AG04449 (cell line): ENCODE data around the gene WWP2.

ENCODE experiments used
- CTCF ChIA-PET: fragments of 350-600 bp; formaldehyde crosslinking; extraction: SDS; loops from one replicate; lab custom pipeline; 2021; ENCODE audit warnings: antibody characterized with exemption; lab: Yijun Ruan, JAX
- POLR2A ChIA-PET: fragments of 400-600, 350-600 bp; formaldehyde crosslinking; extraction: SDS; loops from one replicate; lab custom pipeline; 2020; ENCODE audit warnings: antibody characterized with exemption, inconsistent platforms; lab: Yijun Ruan, JAX
- DNase-seq: peaks from one replicate; pipeline ENCODE4 v3.0.0-alpha.2; 2010; ENCODE audit warnings: low read depth, low spot score
- H3K4me3 ChIP-seq: 2 replicates; pipeline ENCODE4 v1.5.1; 2011; ENCODE audit warnings: low read depth, mild to moderate bottlenecking, control low read depth, low read length
- CTCF ChIP-seq: IDR thresholded peaks from one replicate; pipeline ENCODE4 v1.5.1; 2011; ENCODE audit warnings: mild to moderate bottlenecking, moderate library complexity, low read length, control low read depth, inconsistent platforms; ENCODE audit not compliant: insufficient read depth; ENCODE audit errors: missing control alignments

The WWP2 gene

GRCh38 chr16:69744363-69745231 is 17.5 kb upstream of the WWP2 start:
- no peak overlapping the region for H3K4me3 ChIP-seq
- POLR2A ChIA-PET, result interaction anchor here (1.5 kb wide), 1 partner anchor 10 kb away, joined by 4 read pairs; the partner anchor contains the start of gene NOB1
- no peak for TF ChIP-seq CTCF
- no peak for DNase-seq
- CTCF ChIA-PET, result interaction anchor here (1.7 to 2.6 kb wide), 2 partner anchors 10 to 348 kb away, joined by 6 to 17 read pairs; partner anchors contain the start of gene NOB1

GRCh38 chr16:69745232-69745612 is 16.9 kb upstream of the WWP2 start:
- H3K4me3 ChIP-seq, result no peak overlapping the region
- no peak for TF ChIP-seq CTCF
- ChIA-PET POLR2A (interaction anchor here (0.9 to 1.5 kb wide), 2 partner anchors 9 to 19 kb away, joined by 3 to 4 read pairs; partner anchors contain the start of genes NOB1 and NQO1), CTCF (interaction anchor here (1.7 to 2.6 kb wide), 2 partner anchors 9 to 349 kb away, joined by 6 to 17 read pairs; partner anchors contain the start of gene NOB1)
- DNase-seq, result no peak

- no peak for TF ChIP-seq CTCF
Measured at GRCh38 chr16:69745959-69746358, 16.2 kb upstream of the WWP2 start.

GRCh38 chr16:69747115-69747514 is 15.0 kb upstream of the WWP2 start:
- no peak for TF ChIP-seq CTCF
- H3K4me3 ChIP-seq, result no peak overlapping the region
- ChIA-PET POLR2A (no interaction called here), CTCF (interaction anchor here (1.5 to 2.6 kb wide), 2 partner anchors 7 to 21 kb away, joined by 3 to 17 read pairs; partner anchors contain the start of genes NOB1 and NQO1)
- DNase-seq, result no peak

More at GRCh38 chr16:69745959-69746358, 16.2 kb upstream of the WWP2 start:
- H3K4me3 ChIP-seq, result no peak overlapping the region
- CTCF ChIA-PET, result interaction anchor here (1.7 to 2.6 kb wide), 2 partner anchors 9 to 349 kb away, joined by 6 to 17 read pairs; partner anchors contain the start of gene NOB1
- DNase-seq, result no peak
- POLR2A ChIA-PET, result interaction anchor here (0.9 to 1.5 kb wide), 2 partner anchors 9 to 19 kb away, joined by 3 to 4 read pairs; partner anchors contain the start of genes NOB1 and NQO1

GRCh38 chr16:69748694-69749345 is 13.3 kb upstream of the WWP2 start:
- no peak for TF ChIP-seq CTCF
- no peak overlapping the region for H3K4me3 ChIP-seq
- ChIA-PET POLR2A (no interaction called here), CTCF (no interaction called here)
- DNase-seq, result no peak

GRCh38 chr16:69754143-69754468 is 8.0 kb upstream of the WWP2 start:
- DNase-seq, result no peak
- H3K4me3 ChIP-seq, result peak overlapping the region; percentile 95
- ChIA-PET POLR2A (interaction anchor here (1.1 to 1.9 kb wide), 4 partner anchors 9 to 43 kb away, joined by 3 to 11 read pairs (median 4); partner anchors contain the start of genes NQO1 and WWP2), CTCF (interaction anchor here (0.7 to 6.5 kb wide), 55 partner anchors 8 to 442 kb away, joined by 3 to 154 read pairs (median 5); partner anchors contain the start of genes NIP7, NQO1 and TERF2)
- no peak for TF ChIP-seq CTCF
